Measurements from ENCODE around the gene CDK14.
A peak's percentile ranks its signal among the peaks of the same experiment; 100 is the strongest.
"Not testable (repeated sequence)": the region's sequence is repeated elsewhere in the genome, so short reads cannot be mapped to it uniquely, and the experiment has no call there.

CDK14 gene

DNA sequence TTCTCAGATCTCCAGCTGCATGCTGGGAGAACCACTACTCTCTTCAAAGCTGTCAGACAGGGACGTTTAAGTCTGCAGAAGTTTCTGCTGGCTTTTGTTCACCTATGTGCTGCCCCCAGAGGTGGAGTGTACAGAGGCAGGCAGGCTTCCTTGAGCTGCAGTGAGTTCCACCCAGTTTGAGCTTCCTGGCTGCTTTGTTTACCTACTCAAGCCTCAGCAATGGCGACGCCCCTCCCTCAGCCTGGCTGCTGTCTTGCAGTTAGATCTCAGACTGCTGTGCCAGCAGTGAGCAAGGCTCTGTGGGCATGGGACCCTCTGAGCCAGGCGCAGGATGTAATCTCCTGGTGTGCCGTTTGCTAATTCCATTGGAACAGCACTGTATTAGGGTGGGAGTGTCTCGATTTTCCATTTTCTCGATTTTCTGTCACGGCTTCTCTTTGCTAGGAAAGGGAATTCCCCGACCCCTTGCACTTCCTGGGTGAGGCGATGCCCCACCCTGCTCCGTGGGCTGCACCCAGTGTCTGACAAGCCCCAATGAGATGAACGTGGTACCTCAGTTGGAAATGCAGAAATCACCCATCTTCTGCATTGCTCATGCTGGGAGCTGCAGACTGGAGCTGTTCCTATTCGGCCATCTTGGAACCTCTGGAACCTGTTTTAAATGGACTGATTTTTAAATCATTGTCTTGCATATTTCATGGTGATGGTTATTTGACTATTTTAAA lies 332.7 kb downstream of the CDK14 start:
- not testable (repeated sequence) for DNase-seq

- DNase-seq = peak; percentile 65
These were observed 336.1 kb downstream of the CDK14 start for GRCh38 chr7:90931986-90932916.

DNA sequence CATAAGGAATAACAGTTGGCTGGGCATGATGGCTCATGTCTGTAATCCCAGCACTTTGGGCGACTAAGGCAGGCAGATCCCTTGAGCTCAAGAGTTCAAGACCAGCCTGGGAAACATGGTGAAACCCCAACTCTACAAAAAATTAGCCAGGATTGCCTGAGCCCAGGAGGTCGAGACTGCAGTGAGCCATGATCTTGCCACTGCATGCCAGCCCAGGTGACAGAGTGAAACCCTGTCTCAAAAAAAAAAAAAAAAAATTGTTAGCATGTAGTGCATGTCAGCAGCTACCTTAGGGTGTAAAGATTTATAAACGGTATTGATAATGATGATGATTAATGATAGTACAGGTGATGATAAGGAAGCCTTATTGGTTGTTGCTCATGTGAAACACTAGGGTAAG lies 336.9 kb downstream of the CDK14 start:
- no peak for DNase-seq

DNA sequence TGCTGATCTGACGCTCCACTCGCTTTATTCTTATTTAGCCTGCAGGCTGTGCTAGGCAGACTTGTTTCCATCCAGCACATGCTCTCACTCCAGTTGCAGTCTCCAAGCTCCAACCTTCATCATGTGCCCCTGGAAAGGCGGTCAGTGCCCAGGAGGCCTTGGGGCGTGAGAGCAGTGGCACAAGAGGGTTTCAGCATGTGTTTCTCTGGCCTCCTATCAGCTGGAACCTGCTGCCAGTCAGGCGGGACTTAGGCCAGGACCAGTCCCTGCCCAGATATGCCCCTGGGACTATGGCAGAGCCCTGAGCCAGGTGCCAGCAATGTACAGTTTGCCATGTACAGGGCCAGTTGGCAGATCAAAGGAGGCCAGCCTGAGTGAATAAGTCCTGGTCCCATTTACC lies 337.9 kb downstream of the CDK14 start:
- DNase-seq = no peak

GRCh38 chr7:90938371-90938770 lies 342.2 kb downstream of the CDK14 start:
- no peak for DNase-seq

DNA sequence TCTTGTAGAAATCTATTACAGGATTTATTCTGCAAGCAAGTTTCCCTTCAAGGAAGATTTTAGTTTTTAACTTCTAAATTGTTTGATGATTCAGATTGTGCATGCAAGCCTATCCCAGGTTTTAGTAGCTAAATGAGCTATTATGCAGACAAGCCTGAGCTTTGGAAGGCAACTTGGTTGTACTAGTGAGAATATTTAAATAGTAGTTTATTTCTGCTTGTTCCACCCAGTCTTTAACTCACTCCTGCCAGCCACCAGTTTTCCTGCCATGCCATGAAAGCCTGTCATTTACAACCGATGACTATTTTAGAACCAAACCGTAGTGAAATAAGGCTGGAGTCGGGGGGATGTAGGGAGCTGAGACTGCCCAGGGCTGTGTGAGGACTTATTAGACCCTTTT lies 343.5 kb downstream of the CDK14 start:
- no peak for DNase-seq

GRCh38 chr7:90944021-90944420 lies 347.9 kb downstream of the CDK14 start:
- no peak for DNase-seq

DNA sequence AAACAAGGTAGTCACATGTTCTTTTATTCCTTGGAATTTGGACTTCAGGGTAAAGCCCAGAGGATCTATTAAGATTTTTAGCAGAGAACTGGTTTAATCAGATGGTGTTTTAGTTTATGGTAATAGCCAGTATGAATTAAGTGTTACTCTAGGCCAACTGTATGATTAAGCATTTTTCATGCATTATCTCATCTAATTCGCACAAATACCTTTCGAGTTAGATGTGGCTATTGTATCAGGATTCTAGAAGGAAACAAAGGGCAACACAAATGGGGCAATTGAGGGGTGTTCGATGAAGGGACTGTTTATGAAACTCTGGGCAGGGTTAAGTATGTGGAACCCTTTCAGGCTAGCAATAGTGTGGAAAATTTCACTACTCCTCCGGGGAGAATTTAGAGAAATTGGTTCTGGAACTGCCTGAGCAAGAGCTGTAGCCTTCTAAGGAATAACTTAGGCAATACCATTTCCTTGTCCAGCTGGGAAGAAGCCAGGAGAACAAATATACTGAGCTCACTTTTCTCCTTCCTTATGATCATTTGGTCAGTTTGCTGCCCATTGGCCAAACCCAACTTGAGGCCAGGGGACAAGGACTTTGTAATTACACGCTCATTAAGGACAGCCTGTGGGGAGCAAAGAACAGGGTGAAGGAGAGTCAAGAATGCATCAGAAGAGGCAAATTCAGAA lies 349.1 kb downstream of the CDK14 start:
- DNase-seq = peak; percentile 59

- no peak for DNase-seq
These were observed 350.8 kb downstream of the CDK14 start for GRCh38 chr7:90946730-90947501.

GRCh38 chr7:90948085-90948484 lies 352.0 kb downstream of the CDK14 start:
- DNase-seq = no peak

DNA sequence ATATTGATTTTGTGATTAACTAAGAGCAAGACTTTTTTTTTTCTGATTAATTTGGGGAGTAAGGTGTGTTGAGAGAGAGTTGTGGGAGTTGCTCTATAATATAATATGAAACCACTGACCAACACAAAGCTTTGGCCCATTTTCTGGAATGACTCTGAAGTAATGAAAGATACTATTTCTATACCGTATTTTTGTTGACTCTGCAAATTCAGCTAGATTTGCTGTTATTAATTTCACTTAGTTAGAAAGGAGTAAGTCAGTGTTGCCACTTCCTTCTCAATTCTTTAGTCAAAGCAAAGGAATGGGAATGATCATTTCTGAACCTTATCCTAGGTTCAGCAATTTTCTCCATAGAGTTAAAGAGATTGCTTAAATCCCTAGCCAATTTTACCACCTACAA lies 355.1 kb downstream of the CDK14 start:
- DNase-seq = no peak

- DNase-seq = no peak
These were observed 356.1 kb downstream of the CDK14 start for GRCh38 chr7:90951986-90952954.

- DNase-seq = no peak
These were observed 359.6 kb downstream of the CDK14 start for GRCh38 chr7:90955641-90956207.

DNA sequence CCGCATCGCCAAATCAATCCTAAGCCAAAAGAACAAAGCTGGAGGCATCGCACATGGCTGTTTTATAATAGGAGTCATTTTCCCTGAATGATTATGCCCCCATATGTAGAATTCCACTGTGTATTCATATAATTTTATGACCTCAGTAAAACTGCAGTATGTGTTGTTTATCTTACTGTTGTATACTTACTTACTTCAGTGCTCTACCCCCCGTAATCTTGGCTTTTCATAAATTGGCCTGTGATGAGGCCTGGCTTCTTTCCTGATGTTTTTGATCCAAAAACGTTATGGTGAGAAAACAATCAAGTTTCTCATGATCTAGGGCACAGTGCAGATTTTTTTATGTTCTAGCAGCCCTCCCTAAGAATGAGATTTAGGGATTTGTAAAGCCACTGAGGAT lies 361.8 kb downstream of the CDK14 start:
- no peak for DNase-seq

DNA sequence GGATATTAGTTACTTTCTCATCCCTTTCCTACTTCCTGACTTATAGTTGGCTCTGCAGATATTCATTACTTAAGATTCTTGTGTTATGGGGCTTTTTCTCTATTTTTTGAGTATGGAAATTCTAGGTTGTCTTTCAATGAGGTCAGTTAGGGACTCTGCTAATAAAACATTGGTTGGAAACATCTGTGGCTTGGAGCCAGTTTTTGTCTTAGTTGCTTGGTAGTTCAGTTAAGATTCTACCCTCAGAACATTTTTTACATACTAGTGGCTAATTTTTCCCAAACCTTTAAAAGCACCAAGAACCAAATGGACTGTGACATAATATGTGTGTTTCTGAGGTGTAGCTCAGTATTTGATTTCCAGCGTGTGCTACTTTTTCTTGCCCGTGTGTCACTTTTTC lies 362.5 kb downstream of the CDK14 start:
- DNase-seq = peak; percentile 28

DNA sequence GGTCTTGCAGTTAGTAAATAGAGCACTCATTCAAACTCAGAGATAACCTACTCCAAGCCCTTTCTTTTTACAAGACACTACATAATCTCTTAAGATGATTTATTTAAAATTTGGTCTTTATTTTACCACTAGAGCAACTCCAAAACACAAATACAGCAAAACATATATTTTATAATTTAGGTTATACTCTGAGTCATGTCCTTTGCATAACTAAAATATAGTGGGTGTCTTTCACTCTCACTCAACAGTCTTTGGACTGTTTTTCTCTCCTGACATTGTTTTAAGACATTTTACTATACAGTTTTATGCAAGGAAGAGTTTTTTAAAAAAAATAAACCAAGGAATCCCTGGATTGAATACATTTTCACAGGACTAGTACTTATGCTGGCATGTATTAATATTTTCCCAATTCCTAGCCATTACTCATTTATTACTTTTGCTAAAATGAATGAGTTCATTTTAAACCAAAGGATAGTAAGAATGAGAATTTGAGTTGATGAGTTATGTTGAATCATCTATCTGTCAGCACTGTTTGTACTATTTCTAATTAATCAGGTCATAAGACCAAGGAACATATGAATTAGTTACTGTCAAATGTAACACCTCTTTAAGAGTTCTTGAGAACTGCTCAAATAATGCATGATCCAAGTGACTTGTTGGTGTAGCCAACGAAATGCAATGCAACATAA lies 365.1 kb downstream of the CDK14 start:
- no peak for DNase-seq

GRCh38 chr7:90965211-90965610 lies 369.1 kb downstream of the CDK14 start:
- no peak for DNase-seq

DNA sequence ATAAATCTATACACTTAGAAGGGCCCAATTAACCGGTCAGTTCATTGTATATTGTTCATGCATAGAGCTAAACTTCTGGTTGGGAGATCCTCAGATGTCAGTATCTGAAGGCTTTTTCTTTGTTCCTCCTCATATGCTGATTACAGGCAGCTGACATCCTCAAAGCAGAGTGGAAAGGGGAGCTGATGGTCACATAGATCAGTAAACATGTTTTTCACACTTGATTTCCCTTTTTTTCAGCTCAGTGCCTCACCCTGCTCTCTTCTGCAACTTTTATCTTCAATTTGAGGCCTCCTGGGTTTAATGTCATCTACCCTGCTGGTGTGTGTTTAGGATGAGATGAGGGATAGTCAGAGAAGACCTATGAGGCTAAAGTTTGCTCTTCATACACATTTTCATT lies 370.2 kb downstream of the CDK14 start:
- no peak for DNase-seq

DNA sequence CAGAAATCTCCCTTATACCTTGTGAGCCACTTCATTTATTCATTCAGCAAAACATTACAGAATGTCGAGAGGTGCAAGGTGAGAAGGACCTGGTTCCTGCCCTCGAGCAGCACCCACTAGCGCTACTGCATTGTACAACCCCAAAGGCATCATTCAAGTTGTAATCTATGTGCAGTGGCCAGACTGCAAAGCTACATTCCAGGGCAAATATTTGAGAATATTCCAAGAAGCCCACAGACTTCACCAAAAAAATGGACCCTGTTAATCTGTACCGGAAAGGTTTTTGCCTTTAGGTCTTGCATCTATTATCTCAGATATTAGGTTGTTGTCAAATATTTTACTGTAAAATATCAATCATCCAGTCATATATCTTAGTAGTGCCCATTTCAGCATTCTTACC lies 372.8 kb downstream of the CDK14 start:
- DNase-seq = no peak

- no peak for DNase-seq
These were observed 376.9 kb downstream of the CDK14 start for GRCh38 chr7:90972906-90973550.

Measured in femur (tissue), 1 donor.